Measurements from ENCODE around the gene CTNND2. TPM values are rescaled to one million over a fixed set of nuclear protein-coding genes. Genes with fewer than 3 reads are reported as not detected.

CTNND2 gene
- total RNA-seq, 4 donors from 2014 or later, result 1.3 to 2.5 (median 2.1) TPM

- intact Hi-C loops (cut with DNase I), result no loop called here
Measured at GRCh38 chr5:10969684-10970180, 934.5 kb downstream of the CTNND2 start.

GRCh38 chr5:10964806-10965205 lies 939.4 kb downstream of the CTNND2 start:
- Histone ChIP-seq H3K4me1 (no peaks in the 10 kb centered on the region), H3K36me3 (no peaks in the 10 kb centered on the region), H3K27me3 (no peaks in the 10 kb centered on the region), H3K9me3 (no peaks in the 10 kb centered on the region), H3K4me3 (no peak overlapping the region), H3K27ac (replicated peaks in 1 of 4) (no peak overlapping the region)
- TF ChIP-seq CTCF (IDR thresholded peaks at IDR 0.05), result no peak
- TF ChIP-seq EP300 (IDR thresholded peaks at IDR 0.05), result no peak
- no peak for TF ChIP-seq POLR2AphosphoS5 (IDR thresholded peaks at IDR 0.05)
- TF ChIP-seq POLR2A (IDR thresholded peaks at IDR 0.05; ENCODE audit: low read depth), result no peak
- WGBS, result 39% methylated on average over 6 of the region's 6 CpGs
- intact Hi-C loops (cut with DNase I), result no loop called here
- no peak for DNase-seq (ENCODE audit: extremely low spot score)

More at GRCh38 chr5:10969684-10970180, 934.5 kb downstream of the CTNND2 start:
- Histone ChIP-seq H3K27ac (replicated peaks in 1 of 4) (no peak overlapping the region), H3K36me3 (no peaks in the 10 kb centered on the region), H3K27me3 (peaks cover 0 to 4% (median 0%) of the 10 kb centered on the region in 4 donors), H3K9me3 (no peaks in the 10 kb centered on the region), H3K4me1 (no peaks in the 10 kb centered on the region), H3K4me3 (no peak overlapping the region)
- no peak for DNase-seq (ENCODE audit: extremely low spot score)
- WGBS, result 66% methylated on average over 8 of the region's 8 CpGs
- TF ChIP-seq POLR2A (IDR thresholded peaks at IDR 0.05; ENCODE audit: low read depth), result no peak
- TF ChIP-seq POLR2AphosphoS5 (IDR thresholded peaks at IDR 0.05), result no peak
- no peak for TF ChIP-seq CTCF (IDR thresholded peaks at IDR 0.05)
- no peak for TF ChIP-seq EP300 (IDR thresholded peaks at IDR 0.05)

GRCh38 chr5:10958728-10959127 lies 945.5 kb downstream of the CTNND2 start:
- Histone ChIP-seq H3K27ac (replicated peaks in 1 of 4) (no peak overlapping the region), H3K4me1 (no peaks in the 10 kb centered on the region), H3K9me3 (peaks cover 0 to 16% (median 13%) of the 10 kb centered on the region in 4 donors), H3K27me3 (no peaks in the 10 kb centered on the region), H3K4me3 (no peak overlapping the region), H3K36me3 (no peaks in the 10 kb centered on the region)
- no peak for TF ChIP-seq POLR2AphosphoS5 (IDR thresholded peaks at IDR 0.05)
- TF ChIP-seq POLR2A (IDR thresholded peaks at IDR 0.05; ENCODE audit: low read depth), result no peak
- TF ChIP-seq EP300 (IDR thresholded peaks at IDR 0.05), result no peak
- TF ChIP-seq CTCF (IDR thresholded peaks at IDR 0.05), result no peak
- intact Hi-C loops (cut with DNase I), result no loop called here
- DNase-seq (ENCODE audit: extremely low spot score), result no peak

GRCh38 chr5:10949856-10950630 lies 954.2 kb downstream of the CTNND2 start:
- intact Hi-C loops (cut with DNase I), result no loop called here

More at GRCh38 chr5:10949856-10950630, 954.2 kb downstream of the CTNND2 start:
- 80% methylated on average over 5 of the region's 5 CpGs for WGBS
- no peak overlapping the region for H3K4me3 ChIP-seq
- no peak overlapping the region for H3K27ac ChIP-seq (replicated peaks in 1 of 4)
- no peaks in the 10 kb centered on the region for H3K9me3 ChIP-seq
- TF ChIP-seq CTCF (IDR thresholded peaks at IDR 0.05), result no peak
- no peak for TF ChIP-seq EP300 (IDR thresholded peaks at IDR 0.05)
- no peak for TF ChIP-seq POLR2A (IDR thresholded peaks at IDR 0.05; ENCODE audit: low read depth)
- TF ChIP-seq POLR2AphosphoS5 (IDR thresholded peaks at IDR 0.05), result no peak
- H3K27me3 ChIP-seq, result no peaks in the 10 kb centered on the region
- peak; percentile 62 for DNase-seq (ENCODE audit: extremely low spot score)
- H3K4me1 ChIP-seq, result no peaks in the 10 kb centered on the region
- no peaks in the 10 kb centered on the region for H3K36me3 ChIP-seq

All from esophagus muscularis mucosa (tissue), 4 donors.